GM19099 (cell line): ENCODE results near the gene SCRN2.

Experiments used
- POLR2A ChIP-seq: IDR thresholded peaks from 3 replicates; pipeline ENCODE4 v1.6.1; 2011; ENCODE audit warnings: low read depth; ENCODE audit not compliant: insufficient read length; ENCODE audit errors: extremely low read depth

The SCRN2 gene

DNA sequence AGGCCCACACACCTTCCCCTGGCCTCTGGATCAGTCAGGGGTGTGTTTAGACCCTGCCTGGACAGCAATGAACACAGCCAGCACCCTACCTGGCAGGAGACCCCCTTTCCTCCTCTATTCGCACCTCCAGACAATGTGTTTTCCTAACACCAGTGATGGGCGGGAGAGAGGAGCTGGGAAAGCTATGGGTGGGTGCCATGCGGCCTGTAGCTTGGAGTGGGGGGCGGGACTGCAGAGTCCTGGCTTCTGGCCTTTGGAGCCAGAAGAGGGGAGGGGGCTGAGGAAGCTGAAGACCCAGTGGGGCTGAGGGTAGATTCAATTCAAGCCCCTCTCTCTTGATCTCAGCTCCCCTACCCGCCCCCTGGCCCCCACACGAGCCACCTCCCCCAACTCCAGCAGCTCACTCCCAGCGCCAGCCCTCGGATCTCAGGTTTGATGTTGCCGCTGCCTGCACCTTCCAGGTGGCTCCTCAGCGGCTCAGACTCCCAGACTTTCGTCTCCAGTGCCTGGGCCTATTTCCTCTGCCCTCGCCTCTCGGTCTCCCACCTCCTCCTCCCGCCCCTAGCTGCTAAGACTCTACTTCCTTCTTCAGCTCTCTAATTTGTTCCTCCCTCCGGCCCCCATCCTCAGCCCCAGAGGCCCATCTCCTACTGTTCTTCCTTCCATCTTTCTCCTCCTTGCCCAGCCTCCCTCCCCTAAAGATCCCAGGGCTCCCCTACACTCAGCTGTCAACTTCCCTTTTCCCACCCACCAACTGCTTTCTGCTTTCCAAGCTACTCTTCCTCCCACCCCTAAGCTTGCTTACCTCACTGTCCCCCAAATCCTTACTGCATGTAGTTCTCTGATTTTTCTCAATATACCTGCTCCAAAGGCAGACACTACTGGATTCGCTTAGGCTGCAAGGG is 16.7 kb upstream of the SCRN2 start:
- no peak for TF ChIP-seq POLR2A

DNA sequence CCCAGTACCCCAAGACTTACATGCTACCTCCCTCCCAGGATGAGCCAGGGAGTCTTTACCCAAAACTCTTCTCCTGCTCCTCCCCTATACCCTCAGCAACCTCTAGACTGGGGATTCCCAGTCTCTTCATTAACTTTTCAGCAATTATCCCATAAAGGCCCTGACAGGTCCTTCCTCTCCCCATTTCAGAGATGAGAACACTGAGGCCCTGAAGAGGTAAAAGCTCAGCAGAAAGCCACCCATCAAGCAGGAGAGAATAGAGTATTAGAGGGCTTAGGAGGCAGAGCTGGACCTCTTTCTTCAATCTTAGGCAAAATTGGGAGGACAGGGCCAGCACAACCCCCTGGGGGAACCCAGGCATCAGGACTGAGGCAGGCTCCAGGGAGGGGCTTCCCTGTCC is 15.8 kb upstream of the SCRN2 start:
- TF ChIP-seq POLR2A, result no peak

DNA sequence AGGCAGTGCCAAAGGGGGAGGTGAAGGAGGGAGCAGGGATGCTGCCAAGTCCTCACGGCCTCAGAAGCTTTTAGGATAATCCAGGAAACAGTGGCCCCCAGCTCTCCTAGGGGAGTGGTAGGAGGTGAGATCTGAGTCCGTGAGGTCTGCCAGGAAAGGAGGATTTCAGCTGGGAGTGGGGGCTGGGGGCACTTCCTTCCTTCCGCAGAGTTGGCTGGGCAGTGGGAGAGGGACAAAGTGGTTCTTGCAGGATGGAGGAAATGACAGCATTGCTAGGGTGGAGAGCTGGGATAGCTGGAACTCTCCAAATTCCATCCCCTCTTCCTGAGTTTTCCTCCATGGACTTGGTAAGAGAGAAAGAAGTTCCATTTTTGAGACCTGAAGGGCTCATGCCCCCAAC is 14.7 kb upstream of the SCRN2 start:
- no peak for TF ChIP-seq POLR2A

DNA sequence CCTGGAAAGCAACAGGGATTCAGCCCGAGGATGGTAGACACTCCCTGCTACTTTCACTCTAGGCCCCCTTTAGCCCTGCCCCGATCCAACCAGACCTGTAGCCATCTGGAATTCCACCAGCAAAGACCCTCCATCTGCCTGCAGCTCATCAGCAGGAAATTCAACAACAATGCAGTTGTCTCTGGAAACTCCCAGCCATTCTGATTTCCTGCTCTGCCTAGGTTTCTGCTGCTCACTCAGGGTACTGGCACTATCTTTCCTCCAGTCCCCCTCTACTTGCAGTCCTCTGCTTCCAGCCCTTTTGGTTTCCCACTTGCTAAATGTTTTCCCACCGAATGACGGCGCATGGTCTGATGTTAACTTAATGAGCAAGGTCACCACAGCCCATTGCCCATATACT is 12.5 kb upstream of the SCRN2 start:
- TF ChIP-seq POLR2A, result no peak

DNA sequence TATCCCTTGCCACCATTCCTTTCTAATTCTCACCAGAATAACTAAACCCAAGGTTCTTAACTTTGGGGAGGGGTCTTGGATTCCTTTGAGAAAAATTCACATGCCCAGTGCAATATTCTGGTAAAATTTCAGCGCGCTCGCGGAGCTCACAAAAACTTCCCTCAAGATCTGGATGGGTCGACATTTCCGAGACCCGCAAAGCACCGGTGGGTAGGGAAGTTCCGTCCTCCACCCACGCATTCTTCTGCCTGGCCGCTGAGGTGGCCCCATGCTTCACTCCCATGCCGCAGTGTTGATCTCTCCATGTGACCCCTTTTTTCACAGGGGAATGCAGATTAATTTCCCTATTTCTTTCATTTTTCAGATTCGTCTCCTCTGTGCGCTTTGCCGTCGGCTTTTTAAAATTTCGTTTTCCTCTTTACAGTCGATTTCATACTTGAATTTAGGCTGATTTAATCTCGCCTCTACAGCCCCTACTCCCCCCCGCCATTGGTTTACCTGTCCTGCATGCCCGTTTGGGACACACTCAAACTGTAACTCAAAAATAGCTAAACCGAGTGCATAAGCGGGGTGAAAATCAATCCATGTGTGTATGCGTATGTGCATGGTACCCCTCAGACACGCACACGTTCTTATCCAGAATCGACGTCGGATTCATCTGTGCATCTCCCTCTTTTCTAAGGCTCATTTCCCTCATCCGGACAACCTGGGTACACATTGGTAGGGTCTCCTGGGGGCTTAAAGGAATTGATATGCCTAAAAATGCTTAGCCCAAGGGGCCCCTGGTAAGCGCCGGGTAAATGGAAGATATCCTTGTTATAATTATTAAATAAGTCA is 11.3 kb upstream of the SCRN2 start:
- TF ChIP-seq POLR2A, result no peak

DNA sequence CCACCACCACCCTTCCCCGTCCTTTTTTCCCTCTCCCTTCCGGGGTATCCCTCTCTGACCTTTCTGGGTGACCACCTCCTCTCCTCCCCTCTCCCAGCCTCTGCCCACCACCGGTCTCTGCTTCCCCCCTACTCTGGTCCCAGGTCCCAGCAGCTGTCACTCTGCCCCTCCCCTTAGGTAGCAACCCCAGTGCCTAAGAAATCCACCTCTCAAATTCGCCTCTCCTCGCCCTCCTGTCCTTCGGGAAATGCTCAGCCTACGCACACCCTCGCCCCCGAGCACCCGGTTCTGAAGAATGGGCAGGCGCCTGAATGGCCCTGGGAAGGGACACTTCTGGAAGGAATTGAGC is 10.7 kb upstream of the SCRN2 start:
- no peak for TF ChIP-seq POLR2A

DNA sequence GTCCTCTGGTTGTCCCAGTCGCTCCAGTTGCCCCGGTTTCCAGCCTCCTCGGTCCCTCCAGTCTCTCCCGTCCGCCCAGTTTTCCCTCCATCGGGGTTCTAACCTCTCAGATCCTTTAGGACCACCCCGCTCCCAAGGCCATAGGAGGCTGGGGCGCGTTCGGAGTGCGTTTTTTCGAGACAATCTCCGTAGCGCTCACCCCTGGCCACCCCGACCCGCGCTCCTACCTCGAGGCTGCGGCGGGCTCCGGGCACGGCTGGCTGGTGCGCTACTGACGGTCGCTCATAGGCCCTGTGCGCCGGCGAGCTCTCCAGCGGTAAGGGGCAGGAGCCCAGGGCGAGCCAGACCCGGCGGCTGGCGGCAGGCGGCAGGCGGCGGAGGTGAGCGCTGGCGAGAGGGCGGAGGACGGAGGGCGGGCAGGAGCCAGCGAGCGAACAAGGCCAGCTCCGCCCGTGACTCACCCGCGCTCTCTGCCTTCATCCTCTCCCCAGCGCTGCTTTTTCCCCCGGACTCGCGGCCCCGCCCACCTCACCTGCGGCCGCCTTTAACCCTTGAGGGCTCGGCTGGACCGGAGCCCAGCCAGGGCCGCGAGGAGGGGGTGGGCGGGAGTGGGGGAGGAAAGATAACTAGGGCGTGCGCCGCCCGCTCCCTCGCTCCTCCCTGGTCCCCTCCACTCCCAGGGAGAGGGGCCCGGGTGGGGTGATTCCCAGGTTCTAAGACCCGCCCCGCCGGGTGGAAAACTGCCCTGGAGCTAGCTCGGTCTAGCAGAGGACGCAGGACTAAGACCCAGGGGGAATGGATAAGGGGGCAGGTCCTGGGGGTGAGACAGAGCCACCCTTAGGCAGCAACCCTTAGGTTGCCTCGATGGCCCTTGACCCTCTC is 9.9 kb upstream of the SCRN2 start, which contains the start of gene SP6:
SP6 (minus strand) TSS at position 472 of the 882 bp plus-strand sequence. CDS start 2,734 bp downstream, outside the sequence.
- no peak for TF ChIP-seq POLR2A

DNA sequence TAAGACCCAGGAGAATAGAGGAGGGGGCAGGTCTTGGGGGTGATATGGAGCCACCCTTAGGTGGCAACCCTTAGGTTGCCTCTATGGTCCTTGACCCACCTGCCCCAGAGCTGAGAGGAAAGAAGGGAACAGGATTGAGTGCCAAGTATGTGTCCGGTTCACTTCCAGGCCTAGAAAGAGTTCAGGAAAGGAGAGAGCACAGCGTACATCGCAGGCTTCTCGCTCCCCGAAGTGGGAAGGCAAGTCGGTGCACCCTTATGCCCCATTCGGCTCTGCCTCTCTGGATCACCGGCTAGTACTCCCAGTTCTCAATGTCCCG is 9.3 kb upstream of the SCRN2 start:
- TF ChIP-seq POLR2A, result no peak

DNA sequence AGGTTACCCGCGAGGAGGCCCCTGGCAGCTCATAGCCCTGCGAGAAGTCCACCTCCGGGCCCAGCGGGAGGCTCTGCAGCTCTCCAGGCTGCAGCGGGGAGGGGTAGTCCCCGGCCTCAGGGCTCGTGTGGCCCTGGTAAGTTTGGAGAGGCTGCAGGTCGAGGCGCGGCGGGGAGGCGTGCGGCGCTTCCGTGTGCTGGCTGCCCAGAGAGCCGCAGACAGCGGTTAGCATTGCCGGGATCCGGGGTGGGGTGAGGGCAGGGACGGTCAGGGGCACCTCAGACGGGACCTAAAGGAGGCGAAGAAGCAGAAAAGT is 7.1 kb upstream of the SCRN2 start:
- TF ChIP-seq POLR2A, result no peak

DNA sequence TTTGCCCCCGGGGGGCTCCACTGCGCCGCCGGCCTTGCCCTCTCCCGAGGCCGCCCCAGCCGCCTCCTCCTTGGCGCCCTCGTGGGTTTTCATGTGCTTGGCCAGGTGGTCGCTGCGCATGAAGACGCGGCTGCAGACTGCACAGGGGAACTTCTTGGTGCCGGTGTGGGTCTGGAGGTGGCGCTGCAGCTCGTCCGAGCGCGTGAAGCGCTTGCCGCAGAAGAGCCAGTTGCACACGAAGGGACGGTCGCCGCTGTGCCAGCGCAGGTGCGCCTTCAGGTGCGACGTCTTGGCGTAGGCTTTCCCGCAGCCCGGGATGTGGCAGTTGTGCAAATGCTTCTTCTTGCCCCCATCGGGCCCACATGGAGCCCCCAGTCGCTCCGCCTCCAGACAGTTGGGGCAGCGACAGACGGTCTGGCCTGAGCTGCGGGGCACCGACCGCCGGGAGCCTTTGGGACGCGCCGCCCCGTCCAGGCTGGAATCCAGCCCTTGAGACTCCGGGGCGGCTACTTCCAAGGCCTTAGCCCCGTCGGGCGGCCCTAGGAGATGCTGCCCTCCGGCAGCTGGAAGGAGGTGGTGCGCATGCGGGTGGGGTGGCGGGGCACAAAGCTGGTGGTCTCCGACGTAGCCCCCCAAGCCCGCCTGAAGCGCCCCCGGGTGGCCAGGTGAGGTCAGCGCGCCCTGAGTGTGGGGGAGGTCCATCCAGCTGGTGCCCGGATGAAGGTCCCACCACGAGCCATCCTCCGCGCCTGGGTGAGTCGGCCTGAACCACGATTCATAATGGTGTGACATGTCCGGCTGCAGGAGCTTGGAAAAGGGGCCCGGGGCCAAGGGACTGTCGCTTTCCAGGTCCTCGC is 6.5 kb upstream of the SCRN2 start:
- no peak for TF ChIP-seq POLR2A

DNA sequence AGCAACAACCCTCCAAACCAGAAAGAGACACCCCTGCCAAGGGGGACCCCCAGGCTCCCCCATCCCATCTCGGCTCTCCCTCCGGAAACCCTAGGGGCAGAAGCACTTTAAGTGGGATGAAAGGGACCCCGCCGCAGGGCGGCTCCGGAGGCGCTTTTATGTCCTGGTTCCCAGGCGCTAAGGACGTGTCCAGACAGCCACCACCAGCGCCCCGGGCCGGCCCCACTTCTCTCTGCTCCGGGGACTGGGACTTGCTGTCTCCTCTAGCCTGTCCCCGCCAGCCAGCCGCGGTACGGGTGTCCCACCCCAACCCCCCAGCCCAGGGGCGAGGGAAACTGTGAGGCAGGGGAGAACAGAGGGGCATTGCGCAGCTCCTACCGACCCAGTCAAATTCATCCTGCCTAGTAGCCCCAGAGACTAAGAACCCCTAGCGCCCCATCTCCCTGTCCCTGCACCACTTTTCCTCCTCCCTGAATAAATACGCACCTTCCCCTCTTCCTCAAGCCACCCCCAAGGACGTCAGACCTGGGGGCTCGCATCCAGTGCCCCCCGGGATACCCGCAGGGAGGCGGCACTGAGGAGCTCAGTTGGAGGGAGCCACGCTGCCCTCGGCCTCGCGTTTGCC is 5.8 kb upstream of the SCRN2 start:
- no peak for TF ChIP-seq POLR2A

DNA sequence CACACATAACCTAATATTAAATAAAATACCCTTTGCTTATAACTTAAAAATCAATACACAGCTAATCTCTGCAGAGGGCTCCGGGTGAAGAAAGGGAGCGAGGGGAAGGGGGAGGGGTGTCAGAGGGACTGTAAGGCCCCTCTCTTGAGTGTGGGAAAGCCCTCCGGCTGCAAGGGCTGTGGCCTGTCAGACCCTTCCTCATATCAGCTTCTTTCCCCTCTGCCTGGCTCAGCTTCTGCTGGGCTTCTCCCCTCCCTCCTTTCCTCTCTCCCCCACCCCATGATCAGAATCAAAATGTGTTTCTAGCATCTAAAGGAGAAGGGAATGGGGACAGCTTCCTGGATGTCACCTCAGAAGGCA is 4.6 kb upstream of the SCRN2 start:
- TF ChIP-seq POLR2A, result no peak

DNA sequence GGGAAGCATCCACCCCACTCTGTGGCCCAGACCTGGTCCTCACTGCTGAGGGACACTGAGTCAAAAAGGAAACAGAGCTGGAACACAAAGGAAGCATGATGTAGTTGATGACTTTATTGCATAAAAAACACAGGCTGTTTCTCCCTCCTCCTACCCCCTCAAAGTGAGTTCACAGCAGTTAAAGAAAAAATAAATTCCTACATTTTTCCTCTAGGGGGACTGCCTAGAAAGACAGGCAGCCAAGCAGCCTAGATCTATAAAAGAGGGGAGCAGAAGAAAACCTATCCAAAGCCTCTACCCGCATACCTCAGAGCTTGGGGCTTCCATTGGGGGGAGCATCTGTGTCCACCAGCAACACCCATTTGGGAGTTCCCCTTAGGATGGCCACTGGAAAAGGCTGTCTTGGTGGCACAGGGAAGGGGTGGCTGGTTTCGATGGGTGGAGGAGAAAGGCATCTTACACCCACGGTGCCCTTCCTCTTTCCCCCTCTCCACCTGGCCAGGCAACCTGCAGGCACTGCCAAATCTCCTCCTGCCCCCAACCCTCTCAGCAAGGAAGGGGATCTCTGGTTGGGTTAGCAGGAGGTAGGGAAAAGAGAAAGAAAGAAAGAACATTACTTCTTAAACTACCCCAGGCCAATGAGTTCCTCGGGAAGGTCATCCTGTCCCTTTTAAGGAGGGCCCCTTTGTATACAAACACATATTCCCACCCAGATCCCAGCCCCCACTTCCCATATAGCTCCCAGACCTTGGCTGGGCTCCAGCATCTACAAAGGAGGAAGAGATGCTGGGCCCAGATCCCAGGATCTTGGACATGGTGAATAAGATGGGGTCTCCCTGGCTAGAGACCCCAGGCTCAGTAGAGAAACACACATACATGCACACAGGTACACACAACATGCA is 4.0 kb upstream of the SCRN2 start:
- no peak for TF ChIP-seq POLR2A
